Mesendoderm (in vitro differentiated cells): ENCODE data around the gene MLLT3.
A peak's percentile ranks its signal among the peaks of the same experiment; 100 is the strongest.

Experiments used
- DNase-seq: peaks from one replicate; pipeline ENCODE4 v3.0.0; 2013
- H2AK5ac ChIP-seq: 2 replicates; pipeline ENCODE4 v1.6.1; 2013; ENCODE audit warnings: low read length, inconsistent platforms
- H2BK120ac ChIP-seq: 2 replicates; pipeline ENCODE4 v1.6.1; 2013; ENCODE audit warnings: low read depth, mild to moderate bottlenecking, low read length, moderate library complexity, mixed read lengths
- H2BK15ac ChIP-seq: replicated peaks from 2 replicates; pipeline ENCODE4 v1.6.1; 2013; ENCODE audit warnings: low read depth, mild to moderate bottlenecking, moderate library complexity
- H2BK5ac ChIP-seq: 2 replicates; pipeline ENCODE4 v1.6.1; 2013; ENCODE audit warnings: low read length, inconsistent platforms
- H3K18ac ChIP-seq: 2 replicates; pipeline ENCODE4 v1.6.1; 2013; ENCODE audit warnings: mild to moderate bottlenecking, low read length, mixed read lengths
- H3K23ac ChIP-seq: one replicate; pipeline ENCODE4 v1.6.1; 2013; ENCODE audit warnings: low read length
- H3K27ac ChIP-seq: 2 replicates; pipeline ENCODE4 v1.5.1; 2013; ENCODE audit warnings: low read depth, mild to moderate bottlenecking, inconsistent platforms, low read length, moderate library complexity
- H3K27me3 ChIP-seq: 2 replicates; pipeline ENCODE4 v1.6.1; 2013; ENCODE audit warnings: low read length, control low read depth, mild to moderate bottlenecking, inconsistent platforms; ENCODE audit not compliant: insufficient read depth, poor library complexity
- H3K36me3 ChIP-seq: 2 replicates; pipeline ENCODE4 v1.6.1; 2013; ENCODE audit warnings: low read length, inconsistent platforms; ENCODE audit not compliant: control insufficient read depth, insufficient read depth
- H3K4ac ChIP-seq: one replicate; pipeline ENCODE4 v1.6.1; 2013; ENCODE audit warnings: low read depth, mild to moderate bottlenecking, low read length, moderate library complexity
- H3K4me1 ChIP-seq: 2 replicates; pipeline ENCODE4 v1.6.1; 2013; ENCODE audit warnings: low read depth, low read length, inconsistent platforms; ENCODE audit not compliant: control insufficient read depth
- H3K4me2 ChIP-seq: 2 replicates; pipeline ENCODE4 v1.6.1; 2013; ENCODE audit warnings: low read length
- H3K4me3 ChIP-seq: 2 replicates; pipeline ENCODE4 v1.5.1; 2013; ENCODE audit warnings: mild to moderate bottlenecking, low read length
- H3K56ac ChIP-seq: one replicate; pipeline ENCODE4 v1.6.1; 2013; ENCODE audit warnings: low read length
- H3K79me1 ChIP-seq: 2 replicates; pipeline ENCODE4 v1.6.1; 2013; ENCODE audit warnings: low read length, inconsistent platforms
- H3K79me2 ChIP-seq: 2 replicates; pipeline ENCODE4 v1.6.1; 2013; ENCODE audit warnings: mild to moderate bottlenecking, low read length; ENCODE audit not compliant: control insufficient read depth, insufficient read depth
- H3K9ac ChIP-seq: 2 replicates; pipeline ENCODE4 v1.6.1; 2013; ENCODE audit warnings: low read length, inconsistent platforms
- H4K5ac ChIP-seq: one replicate; pipeline ENCODE4 v1.6.1; 2013; ENCODE audit warnings: low read length
- H4K8ac ChIP-seq: one replicate; pipeline ENCODE4 v1.6.1; 2013; ENCODE audit warnings: low read depth, mild to moderate bottlenecking, control low read depth, low read length, moderate library complexity
- WGBS: extraction: QIAGEN DNeasy Blood & Tissue Kit; methylation state at CpG from one replicate; pipeline ENCODE4 v1.1.7; 2013; ENCODE audit warnings: low lambda C conversion rate, missing lambda C conversion rate; ENCODE audit not compliant: insufficient coverage; ENCODE audit errors: extremely low coverage; 5-methylcytosine and 5-hydroxymethylcytosine counted together

Gene MLLT3

GRCh38 chr9:20610591-20610990 lies 11.7 kb downstream of the MLLT3 start:
- Histone ChIP-seq H3K4me2 (no peak overlapping the region), H2BK5ac (no peak overlapping the region), H2BK15ac (no peak overlapping the region), H3K27ac (no peak overlapping the region), H3K79me1 (no peaks in the 10 kb centered on the region), H3K9ac (no peak overlapping the region), H2BK120ac (no peak overlapping the region), H2AK5ac (no peak overlapping the region), H4K5ac (no peak overlapping the region), H4K8ac (no peak overlapping the region), H3K36me3 (no peaks in the 10 kb centered on the region), H3K4ac (no peak overlapping the region), H3K4me1 (no peaks in the 10 kb centered on the region), H3K79me2 (no peaks in the 10 kb centered on the region), H3K23ac (no peak overlapping the region), H3K4me3 (no peak overlapping the region), H3K27me3 (no peaks in the 10 kb centered on the region), H3K18ac (no peak overlapping the region), H3K56ac (no peak overlapping the region)
- WGBS = no CpG with 5 or more reads among the region's 2 CpGs
- no peak for DNase-seq

- H3K9ac ChIP-seq = no peak overlapping the region
- no CpG with 5 or more reads among the region's 5 CpGs for WGBS
- no peak overlapping the region for H3K4me2 ChIP-seq
- H3K36me3 ChIP-seq = no peaks in the 10 kb centered on the region
- no peak overlapping the region for H2BK15ac ChIP-seq
- no peak overlapping the region for H2BK5ac ChIP-seq
- no peak overlapping the region for H4K5ac ChIP-seq
- H3K56ac ChIP-seq = no peak overlapping the region
- H3K18ac ChIP-seq = no peak overlapping the region
- no peak overlapping the region for H2AK5ac ChIP-seq
- no peak overlapping the region for H3K27ac ChIP-seq
- no peaks in the 10 kb centered on the region for H3K27me3 ChIP-seq
- no peaks in the 10 kb centered on the region for H3K79me1 ChIP-seq
- no peak for DNase-seq
- no peak overlapping the region for H4K8ac ChIP-seq
- no peak overlapping the region for H3K4ac ChIP-seq
- H3K4me3 ChIP-seq = no peak overlapping the region
- no peak overlapping the region for H2BK120ac ChIP-seq
- no peaks in the 10 kb centered on the region for H3K4me1 ChIP-seq
- no peaks in the 10 kb centered on the region for H3K79me2 ChIP-seq
- H3K23ac ChIP-seq = no peak overlapping the region
Observed at GRCh38 chr9:20608582-20608981, 13.7 kb downstream of the MLLT3 start.

GRCh38 chr9:20606652-20607051 lies 15.6 kb downstream of the MLLT3 start:
- Histone ChIP-seq H2BK15ac (no peak overlapping the region), H2BK5ac (no peak overlapping the region), H3K18ac (no peak overlapping the region), H2BK120ac (no peak overlapping the region), H3K79me1 (no peaks in the 10 kb centered on the region), H3K4me2 (no peak overlapping the region), H2AK5ac (no peak overlapping the region), H4K5ac (no peak overlapping the region), H3K27me3 (no peaks in the 10 kb centered on the region), H3K36me3 (no peaks in the 10 kb centered on the region), H3K79me2 (no peaks in the 10 kb centered on the region), H3K27ac (no peak overlapping the region), H3K4me1 (no peaks in the 10 kb centered on the region), H3K4ac (no peak overlapping the region), H4K8ac (no peak overlapping the region), H3K23ac (no peak overlapping the region), H3K56ac (no peak overlapping the region), H3K9ac (no peak overlapping the region), H3K4me3 (no peak overlapping the region)
- no CpG with 5 or more reads among the region's 2 CpGs for WGBS
- no peak for DNase-seq

GRCh38 chr9:20604562-20604961 lies 17.7 kb downstream of the MLLT3 start:
- Histone ChIP-seq H2AK5ac (no peak overlapping the region), H3K79me1 (no peaks in the 10 kb centered on the region), H4K8ac (no peak overlapping the region), H2BK15ac (no peak overlapping the region), H3K27me3 (no peaks in the 10 kb centered on the region), H3K79me2 (no peaks in the 10 kb centered on the region), H3K36me3 (no peaks in the 10 kb centered on the region), H3K4me2 (no peak overlapping the region), H2BK5ac (no peak overlapping the region), H4K5ac (no peak overlapping the region), H3K4ac (no peak overlapping the region), H3K23ac (no peak overlapping the region), H3K4me1 (no peaks in the 10 kb centered on the region), H2BK120ac (no peak overlapping the region), H3K4me3 (no peak overlapping the region), H3K9ac (no peak overlapping the region), H3K18ac (no peak overlapping the region), H3K56ac (no peak overlapping the region), H3K27ac (no peak overlapping the region)
- no peak for DNase-seq
- no CpG with 5 or more reads among the region's 5 CpGs for WGBS

- no peak overlapping the region for H3K18ac ChIP-seq
- WGBS = no CpG with 5 or more reads among the region's 5 CpGs
- H2BK15ac ChIP-seq = no peak overlapping the region
- no peak overlapping the region for H3K23ac ChIP-seq
- H2BK5ac ChIP-seq = no peak overlapping the region
- H3K4me1 ChIP-seq = no peaks in the 10 kb centered on the region
- no peak overlapping the region for H4K5ac ChIP-seq
- no peak overlapping the region for H3K4me2 ChIP-seq
- no peak overlapping the region for H2AK5ac ChIP-seq
- H3K27ac ChIP-seq = no peak overlapping the region
- no peaks in the 10 kb centered on the region for H3K36me3 ChIP-seq
- no peak overlapping the region for H4K8ac ChIP-seq
- H3K4ac ChIP-seq = no peak overlapping the region
- H3K4me3 ChIP-seq = no peak overlapping the region
- peak; percentile 13 for DNase-seq
- no peak overlapping the region for H3K56ac ChIP-seq
- no peak overlapping the region for H2BK120ac ChIP-seq
- no peaks in the 10 kb centered on the region for H3K79me2 ChIP-seq
- no peaks in the 10 kb centered on the region for H3K79me1 ChIP-seq
- no peaks in the 10 kb centered on the region for H3K27me3 ChIP-seq
- no peak overlapping the region for H3K9ac ChIP-seq
Observed at GRCh38 chr9:20603524-20604268, 18.6 kb downstream of the MLLT3 start.

- H2BK5ac ChIP-seq = no peak overlapping the region
- H3K27ac ChIP-seq = no peak overlapping the region
- DNase-seq = no peak
- H3K9ac ChIP-seq = no peak overlapping the region
- H3K27me3 ChIP-seq = no peaks in the 10 kb centered on the region
- H2AK5ac ChIP-seq = no peak overlapping the region
- no peak overlapping the region for H3K4me3 ChIP-seq
- no peak overlapping the region for H3K4ac ChIP-seq
- no peak overlapping the region for H3K4me2 ChIP-seq
- WGBS = no CpG with 5 or more reads among the region's 1 CpG
- H3K4me1 ChIP-seq = no peaks in the 10 kb centered on the region
- H3K56ac ChIP-seq = no peak overlapping the region
- no peaks in the 10 kb centered on the region for H3K79me1 ChIP-seq
- no peak overlapping the region for H3K23ac ChIP-seq
- no peak overlapping the region for H4K8ac ChIP-seq
- H2BK15ac ChIP-seq = no peak overlapping the region
- no peak overlapping the region for H2BK120ac ChIP-seq
- no peak overlapping the region for H3K18ac ChIP-seq
- H3K79me2 ChIP-seq = no peaks in the 10 kb centered on the region
- no peak overlapping the region for H4K5ac ChIP-seq
- H3K36me3 ChIP-seq = no peaks in the 10 kb centered on the region
Observed at GRCh38 chr9:20601292-20601691, 21.0 kb downstream of the MLLT3 start.
